CD4-positive, alpha-beta T cell treated with Interleukin-12 subunit alpha and Interleukin-12 subunit beta, for 1 hour (primary cell): Measurements from ENCODE around the gene DMRT1.
"Not testable (repeated sequence)": the region's sequence is repeated elsewhere in the genome, so short reads cannot be mapped to it uniquely, and the experiment has no call there.

Experiments used
- DNase-seq: peaks from one replicate; pipeline ENCODE4 v3.0.0-alpha.2; 2020

The DMRT1 gene

DNA sequence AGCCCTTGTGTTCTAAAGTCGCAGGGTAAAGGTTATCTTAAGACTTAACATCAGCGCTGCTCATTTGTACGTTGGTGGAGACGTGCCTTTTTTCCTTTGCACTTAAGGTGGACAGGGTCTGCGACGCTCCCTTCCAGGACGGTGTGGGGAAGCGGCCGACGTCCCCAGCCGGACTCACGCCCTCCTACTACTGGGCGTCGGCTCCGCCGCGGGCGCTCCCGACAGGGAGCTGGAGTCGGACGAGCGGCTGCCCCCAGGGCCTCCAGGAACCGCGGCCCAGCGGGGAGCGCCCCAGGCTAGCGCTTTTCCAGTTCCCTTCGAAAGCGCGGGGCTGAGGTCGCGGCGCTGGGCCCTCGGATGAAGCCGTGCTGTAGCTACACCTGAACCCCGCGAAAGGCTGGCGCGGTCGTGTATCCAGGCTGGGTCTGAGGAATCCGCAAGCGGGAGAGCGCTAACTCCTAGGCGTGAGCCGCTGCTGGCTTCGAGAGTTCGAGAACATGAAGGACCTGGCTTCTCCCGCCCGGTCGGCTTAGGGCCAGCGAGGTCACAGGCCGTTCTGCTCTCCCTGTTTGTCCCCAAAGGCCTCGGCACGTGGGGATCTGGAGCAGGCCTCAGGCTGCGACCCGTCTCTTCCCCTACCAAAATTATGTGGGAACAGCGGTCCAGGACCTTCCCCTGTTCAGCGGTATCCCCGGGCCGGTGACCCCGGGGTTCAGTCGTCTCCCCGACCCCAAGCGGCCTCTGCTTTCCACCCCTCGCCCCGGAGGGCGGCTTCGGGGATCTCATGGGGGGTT, 131.2 kb downstream of the DMRT1 start:
- DNase-seq: no peak

DNA sequence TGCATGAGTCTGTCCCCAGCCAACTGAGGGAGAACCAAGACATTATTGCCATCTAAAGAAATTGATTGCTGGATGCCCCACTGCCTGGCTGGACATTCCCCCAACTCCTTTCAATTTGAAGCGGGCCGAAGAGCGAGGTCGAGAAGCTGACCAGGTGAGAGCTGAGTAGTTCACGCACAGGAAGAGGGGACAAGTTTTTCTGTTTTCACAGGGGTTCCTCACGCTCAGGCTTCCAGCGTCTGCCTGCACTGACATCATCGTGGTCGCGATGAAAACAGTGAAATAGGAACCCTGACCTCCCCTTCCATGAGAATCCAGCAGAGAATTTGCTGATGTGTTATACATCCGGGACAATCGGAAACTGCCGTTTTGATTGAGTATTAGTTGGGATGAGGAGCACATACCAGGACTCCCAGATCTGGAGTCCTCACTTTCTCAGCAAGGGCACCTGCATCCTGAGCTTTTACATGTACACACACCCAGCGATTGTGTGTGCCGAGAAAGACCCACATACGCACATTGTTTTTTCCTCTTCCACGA, 131.9 kb downstream of the DMRT1 start:
- DNase-seq: no peak

DNA sequence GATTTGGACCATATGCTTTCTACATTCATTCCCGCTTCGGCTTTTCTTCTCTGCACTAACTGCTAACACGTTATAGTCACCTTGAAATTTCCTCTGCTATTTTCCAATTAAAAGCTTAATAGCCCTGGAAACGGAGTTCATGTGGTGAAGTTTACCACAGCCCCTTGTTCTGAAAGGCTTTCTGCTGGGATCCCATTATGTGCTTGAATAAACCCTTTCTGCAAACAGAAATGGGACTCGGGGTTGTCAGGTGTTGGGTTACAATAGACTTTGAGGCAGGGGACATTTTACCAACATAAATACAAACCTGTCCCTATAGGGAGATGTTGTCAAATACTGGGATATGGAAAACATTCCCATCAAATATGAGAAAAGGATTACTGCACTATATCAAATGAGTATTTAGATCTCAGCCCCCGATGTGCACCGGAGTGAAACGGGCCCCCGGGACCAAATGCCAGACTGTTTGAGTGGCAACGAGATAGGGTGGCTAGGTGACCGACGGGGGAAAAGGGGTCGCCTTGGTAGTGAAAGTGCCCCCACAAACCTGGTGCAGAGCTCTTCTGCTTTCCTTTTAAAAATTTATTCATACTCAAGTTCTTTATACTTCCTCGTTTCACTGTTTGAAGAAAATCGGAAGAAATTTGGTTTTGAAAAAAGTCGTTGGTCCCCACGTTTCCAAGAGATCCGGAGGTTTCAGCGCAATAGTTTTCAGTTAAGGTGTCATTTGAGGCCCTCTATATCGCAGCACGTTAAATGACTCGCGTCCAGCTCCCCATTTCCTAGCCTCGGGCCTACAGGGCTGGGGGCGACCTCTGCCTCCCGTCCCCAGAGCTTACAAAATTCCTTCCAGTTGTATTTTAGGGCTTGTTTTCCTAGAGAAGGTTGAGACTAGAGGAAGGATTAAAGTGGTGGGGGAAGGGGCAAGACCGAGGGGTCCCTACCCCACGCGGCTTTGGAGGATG, 132.8 kb downstream of the DMRT1 start:
- DNase-seq: no peak

DNA sequence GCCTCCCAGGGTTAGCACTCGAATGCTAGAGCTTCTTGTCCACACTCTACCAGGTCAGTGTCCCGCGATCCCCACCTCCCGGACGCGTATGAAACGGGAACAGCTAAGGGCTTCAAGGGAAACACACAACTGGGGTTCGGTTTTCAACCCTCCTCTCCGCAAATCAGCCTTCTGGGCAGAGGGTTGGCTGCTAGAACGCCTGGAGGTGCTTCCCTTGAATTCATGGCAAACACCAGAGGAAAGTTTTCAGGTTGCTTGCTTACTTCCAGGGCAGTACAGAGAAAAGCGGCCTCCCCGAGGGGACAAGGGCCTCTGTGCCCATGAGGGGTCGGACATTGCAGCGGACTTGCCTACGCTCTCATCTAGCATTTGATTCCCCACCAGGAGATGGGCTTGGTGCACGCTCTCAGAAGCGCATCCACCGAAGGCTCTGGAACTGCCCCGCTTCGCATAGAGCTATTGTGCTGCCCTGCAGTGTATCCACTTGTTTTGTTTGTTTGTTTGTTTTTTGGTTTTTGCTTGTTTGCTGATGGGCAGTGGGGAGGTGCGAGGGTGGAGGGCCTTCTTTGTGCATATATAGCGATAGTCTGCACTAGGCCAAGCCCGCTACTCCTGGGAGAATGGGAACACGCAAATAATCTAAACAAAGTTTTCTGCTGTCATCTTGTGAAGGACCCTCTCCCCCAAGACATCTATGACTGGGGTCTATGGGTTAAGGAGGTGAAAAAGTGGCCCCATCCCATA, 133.7 kb downstream of the DMRT1 start:
- DNase-seq: no peak

DNA sequence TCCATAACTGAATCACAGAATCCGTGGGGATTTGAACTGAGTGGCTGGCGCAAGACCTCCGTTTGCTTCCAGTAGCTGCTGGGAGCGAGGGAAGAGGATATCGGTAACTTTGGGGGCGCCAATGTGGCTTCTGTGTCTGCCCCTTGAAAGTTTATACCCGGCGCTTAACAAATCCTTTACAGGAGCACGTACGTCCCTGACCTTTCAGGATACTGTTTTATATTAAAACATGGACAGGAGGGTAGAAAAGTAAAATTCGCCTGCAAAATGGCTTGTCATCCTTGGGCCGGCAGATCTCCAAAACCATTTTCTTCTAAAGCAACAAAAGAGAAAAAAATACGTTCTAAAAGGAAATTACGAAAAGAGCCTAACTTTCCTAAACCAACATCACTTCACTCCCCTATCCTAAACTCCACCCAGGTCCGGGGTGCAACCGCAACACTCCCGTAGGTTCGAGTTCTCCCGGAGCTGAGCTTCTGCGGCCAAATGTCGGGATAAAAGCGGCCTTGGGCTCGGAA, 134.3 kb downstream of the DMRT1 start:
- DNase-seq: no peak

DNA sequence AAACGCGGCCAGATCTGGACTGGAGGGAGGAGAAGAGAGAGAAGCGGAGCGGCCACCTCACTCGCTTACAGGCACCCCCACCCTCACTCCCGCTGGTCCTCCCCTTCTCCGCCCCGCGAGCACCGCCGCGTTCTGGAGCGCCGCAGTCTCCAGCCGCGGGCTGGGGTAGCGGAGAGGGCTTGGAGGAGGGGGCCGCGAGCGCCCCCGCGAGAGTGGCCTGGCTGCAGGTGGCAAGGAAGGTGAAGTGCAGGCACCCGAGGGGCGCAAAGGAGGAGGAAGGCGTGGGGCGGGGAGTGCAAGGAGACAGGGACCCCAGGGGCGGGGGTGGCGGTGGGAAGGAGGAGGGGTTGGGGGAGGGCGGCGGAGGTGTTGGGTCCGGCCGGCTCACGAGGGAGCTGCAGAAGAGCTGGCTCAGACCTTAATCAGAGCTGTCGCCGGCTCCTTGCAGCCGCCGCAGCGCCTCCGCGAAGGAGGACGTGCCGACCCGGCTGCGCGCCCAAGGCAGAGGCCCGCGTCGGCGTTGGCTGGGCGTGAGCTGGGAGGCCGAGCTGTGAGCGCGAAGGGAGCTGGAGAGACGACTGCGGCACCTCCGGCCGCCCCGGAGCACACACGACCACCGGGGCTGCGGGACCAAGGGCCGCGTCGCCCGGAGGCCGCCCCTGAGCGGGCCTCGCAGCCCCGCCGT, 134.9 kb downstream of the DMRT1 start, which contains the start of gene DMRT3:
TSS of gene DMRT3 (plus strand) at position 398 of the 685 bp plus-strand sequence. CDS start 347 bp downstream, outside the sequence.
- no peak for DNase-seq

DNA sequence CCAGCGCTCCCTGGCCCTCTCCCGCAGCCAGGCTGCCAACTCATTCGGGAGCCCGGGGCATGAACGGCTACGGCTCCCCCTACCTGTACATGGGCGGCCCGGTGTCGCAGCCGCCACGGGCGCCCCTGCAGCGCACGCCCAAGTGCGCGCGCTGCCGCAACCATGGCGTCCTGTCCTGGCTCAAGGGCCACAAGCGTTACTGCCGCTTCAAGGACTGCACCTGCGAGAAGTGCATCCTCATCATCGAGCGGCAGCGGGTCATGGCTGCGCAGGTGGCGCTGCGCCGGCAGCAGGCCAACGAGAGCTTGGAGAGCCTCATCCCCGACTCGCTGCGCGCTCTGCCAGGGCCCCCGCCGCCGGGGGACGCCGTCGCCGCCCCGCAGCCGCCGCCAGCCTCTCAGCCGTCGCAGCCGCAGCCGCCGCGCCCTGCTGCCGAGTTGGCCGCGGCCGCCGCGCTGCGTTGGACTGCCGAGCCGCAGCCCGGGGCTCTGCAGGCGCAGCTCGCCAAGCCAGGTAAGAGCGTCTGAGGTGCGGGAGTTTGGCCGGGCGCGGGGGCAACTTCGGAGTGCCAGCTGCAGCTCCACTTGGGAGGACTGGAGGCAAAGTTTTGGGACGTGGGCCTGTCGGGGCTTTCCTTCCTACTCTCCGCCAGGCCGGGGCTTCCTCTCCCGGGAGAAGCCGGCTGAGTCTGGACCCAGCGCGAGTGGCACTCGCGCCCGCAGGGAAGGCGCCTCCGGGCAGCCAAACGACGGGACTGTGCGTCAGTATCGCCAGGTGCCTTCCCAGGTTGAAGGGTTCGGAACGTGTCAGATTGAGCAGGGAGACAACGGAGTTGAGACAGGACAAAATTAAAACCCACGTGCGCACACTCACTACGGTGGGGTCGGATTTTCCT, 135.7 kb downstream of the DMRT1 start:
- no peak for DNase-seq

DNA sequence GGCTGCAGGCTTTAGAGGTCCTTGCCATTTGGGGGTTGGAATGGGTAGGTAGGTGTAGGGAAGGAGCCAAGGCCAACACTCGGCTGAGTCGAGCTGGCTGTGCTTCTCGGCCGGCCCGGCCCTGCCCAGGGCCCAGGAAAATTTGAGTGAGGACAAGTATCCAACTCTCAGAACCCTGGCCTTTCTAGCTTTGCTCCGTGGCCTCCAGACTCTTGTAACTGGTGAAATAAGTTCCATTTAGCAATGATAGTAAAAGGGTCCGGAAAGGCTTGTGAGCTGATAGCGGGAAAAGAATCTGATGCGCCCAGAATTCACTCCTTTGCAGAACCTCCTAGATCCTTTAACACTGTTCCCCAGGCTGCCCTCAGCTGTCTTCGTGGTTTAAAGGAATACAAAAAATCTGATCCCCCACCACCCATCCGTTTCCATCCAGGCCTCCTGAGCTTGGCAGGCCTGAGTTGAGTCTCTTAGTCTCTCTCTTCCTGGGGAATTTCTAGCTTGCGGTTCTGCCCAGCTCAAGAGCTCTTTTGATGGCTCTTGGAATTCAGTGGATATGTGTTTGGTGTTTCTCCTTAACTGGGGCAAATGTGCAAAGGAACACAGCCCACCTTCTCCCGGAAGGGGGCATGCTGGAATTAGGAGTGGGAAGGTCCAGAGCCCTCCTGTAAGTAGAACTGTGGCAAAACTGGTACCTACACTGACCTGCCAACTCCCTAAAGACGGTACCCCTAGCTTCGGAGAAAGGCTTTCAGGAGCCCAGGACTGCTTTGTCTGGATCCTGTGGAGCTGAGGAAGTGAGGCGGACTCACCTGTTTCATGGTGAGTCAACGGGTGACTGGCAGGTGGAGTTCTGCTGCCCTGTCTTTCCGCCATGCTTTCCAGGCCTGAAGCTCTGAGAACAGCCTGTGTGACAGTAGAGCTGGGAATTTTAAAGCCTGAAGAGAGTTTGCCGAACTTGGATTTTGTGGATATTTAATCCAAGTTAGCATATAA, 136.6 kb downstream of the DMRT1 start:
- no peak for DNase-seq

DNA sequence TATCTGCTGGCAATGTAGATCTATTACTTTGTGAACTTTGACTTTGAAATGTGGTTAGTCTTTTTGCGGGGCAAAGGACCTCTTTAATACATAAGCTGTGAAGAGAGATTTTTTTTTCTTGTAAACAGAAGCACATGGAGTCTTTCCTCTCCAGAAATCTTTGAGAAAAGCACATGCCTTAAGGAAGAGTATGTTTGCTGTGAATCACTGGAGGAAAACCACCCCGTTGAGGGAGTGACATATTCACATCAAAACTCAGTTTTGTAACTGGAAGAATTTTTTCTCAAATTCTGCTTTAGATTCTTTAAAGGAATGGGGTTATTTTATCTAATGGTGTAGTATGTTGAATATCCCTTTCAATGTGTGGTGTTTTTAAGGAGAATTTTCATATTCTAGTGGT, 138.5 kb downstream of the DMRT1 start:
- DNase-seq: no peak

DNA sequence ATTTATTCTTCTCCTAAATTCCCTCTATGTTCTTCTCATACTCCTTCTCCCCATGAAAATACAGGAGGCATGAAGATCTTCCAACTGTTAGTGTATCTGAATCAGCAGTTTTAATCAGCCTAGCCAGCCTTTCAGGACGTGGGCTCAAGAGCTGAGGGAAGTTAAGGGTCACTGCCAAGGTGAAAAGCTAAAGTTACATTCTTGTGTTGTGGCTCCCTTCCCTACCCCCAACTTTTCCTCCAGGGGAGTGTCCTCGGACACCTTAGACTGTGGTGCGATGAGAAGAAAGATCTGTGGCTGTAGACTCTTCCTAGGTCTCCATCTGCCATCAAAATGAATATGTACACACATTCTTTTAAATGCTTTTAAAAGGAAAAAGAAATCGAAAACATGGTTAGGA, 139.1 kb downstream of the DMRT1 start:
- DNase-seq: no peak

DNA sequence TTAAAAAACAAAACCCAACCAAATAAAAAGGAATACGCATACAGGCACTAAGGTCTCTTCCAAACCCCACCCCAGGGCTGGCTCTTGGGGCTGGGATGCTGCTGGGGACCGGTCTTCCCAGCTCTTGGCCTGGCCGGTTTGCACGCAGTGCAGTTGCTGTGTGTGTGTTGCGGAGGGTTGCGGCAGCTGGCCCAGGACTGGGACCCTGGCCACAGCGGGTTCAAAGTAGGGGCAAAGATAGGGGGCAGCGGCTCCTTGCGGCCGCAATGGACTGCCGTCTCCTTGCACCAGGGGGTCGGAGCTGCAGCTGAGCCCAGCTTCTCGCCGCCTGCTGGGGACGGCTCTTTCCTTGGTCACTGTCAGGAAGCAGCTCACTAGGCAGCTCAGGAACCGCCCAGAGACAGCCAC, 140.0 kb downstream of the DMRT1 start:
- DNase-seq: no peak

DNA sequence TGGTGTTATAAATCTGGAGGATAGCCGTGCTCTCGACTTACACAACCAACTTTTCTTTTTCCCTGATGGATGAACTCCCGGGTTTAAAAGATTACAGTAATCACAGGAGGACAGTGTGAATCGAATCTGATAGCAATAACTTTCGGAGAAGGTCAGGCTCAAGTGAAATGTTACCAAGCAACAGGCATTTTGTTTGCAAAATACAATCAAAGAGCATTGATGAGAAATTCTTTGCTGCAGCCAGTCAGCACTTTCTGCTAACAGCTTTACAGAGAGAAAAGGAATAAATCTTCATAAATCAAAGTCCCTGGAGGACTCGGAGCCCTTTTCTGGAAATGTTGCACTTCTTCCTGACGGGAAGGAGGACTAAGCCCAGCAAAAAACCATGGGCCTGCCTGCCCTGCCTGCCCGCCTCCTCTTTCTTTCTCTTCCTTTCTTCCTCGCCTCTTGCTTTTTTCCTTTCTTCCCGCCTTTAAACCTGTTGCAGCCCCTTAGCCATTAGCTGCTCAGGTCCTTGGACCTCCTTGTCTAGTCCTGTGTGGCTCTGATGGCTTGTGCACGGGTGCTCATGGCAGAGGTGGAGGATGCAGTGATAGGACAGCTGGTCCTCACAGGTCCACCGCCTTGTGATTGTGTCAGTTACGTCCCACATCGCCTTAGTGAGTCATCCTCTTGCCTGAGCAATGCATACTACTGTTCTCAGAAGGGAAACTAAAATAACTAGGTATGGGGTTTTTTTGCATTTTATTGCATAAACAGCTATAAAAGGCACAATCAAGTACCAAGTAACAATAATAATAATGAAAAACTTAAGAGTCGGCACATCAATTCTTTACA, 141.1 kb downstream of the DMRT1 start:
- no peak for DNase-seq

DNA sequence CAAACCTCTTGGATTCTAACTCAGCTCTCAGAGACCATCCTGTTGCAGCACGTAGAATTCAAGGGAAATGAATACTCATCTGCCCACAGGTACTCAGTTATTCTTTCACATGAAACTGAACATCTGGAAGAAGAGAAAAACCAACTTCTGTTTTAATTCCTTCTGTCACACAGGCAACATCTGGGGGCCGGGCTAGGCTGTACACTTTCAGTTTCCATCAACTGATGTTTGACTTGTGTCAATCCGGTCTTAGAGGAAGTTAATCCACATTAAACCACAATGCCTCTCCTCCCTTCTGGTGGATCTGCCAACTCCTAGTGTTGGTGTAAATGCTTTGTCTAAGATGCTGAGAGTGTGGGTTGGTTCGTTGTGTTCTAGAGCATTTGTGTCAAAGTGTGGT, 152.5 kb downstream of the DMRT1 start:
- DNase-seq: no peak

DNA sequence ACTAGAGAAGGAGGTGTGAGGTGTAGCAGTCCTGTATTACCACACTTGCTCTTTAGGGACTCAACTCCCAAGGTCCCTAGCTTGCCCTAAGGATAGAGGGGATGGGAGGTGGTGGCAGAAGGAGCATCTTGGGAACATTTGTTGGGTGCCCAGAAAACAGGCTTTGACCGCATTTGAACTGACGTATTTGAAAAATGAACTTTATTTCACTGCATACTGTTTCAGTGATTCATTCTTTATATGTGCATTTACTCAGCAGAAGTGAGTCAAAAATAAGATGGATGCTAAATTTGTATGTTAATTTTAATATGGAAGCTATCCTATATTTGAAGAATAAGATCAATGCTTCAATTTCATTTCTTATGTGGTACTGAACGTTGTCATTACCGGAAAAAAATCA, 153.7 kb downstream of the DMRT1 start:
- DNase-seq: no peak

DNA sequence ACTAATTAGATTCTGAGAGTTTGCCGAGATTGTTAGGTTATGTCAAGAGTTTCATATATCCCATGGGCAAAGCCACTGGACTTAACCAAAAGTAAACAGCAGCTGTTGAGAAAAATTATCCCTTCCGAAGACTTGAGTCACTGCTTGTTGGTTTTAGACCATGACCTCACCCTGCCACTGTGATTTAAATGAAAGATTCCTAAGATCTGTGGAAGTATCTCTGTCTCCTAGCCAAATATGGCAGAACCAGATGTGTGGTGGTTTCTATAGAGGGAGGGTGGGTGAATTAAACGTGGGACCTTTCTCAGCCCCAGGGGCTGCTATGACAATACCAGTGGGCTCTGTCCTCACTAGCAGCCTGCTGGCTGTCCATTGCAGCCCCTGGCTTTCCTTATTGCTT, 154.3 kb downstream of the DMRT1 start:
- DNase-seq: no peak

DNA sequence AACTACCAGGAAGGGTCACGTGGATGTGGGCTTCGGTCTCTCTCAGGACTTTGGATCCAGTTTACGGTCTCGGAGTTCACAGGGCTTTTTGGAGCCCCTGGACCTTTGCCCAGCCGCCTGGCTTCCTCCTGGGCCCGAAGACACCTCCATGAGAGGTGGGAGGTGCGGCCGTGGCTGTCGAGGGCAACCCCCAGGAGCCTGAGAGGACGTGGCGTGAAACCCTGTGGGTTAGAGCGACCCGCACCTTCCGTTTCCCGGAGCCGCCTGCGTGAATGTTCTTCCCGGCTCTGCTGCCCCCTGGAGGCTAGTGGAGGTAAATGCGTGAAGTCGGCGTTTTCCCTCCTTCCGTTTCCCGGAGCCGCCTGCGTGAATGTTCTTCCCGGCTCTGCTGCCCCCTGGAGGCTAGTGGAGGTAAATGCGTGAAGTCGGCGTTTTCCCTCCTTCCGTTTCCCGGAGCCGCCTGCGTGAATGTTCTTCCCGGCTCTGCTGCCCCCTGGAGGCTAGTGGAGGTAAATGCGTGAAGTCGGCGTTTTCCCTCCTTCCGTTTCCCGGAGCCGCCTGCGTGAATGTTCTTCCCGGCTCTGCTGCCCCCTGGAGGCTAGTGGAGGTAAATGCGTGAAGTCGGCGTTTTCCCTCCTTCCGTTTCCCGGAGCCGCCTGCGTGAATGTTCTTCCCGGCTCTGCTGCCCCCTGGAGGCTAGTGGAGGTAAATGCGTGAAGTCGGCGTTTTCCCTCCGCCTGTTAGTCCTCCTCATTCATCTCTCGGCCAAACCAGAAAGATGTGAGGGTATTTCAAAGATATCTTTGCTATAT, 157.0 kb downstream of the DMRT1 start:
- DNase-seq: not testable (repeated sequence)

DNA sequence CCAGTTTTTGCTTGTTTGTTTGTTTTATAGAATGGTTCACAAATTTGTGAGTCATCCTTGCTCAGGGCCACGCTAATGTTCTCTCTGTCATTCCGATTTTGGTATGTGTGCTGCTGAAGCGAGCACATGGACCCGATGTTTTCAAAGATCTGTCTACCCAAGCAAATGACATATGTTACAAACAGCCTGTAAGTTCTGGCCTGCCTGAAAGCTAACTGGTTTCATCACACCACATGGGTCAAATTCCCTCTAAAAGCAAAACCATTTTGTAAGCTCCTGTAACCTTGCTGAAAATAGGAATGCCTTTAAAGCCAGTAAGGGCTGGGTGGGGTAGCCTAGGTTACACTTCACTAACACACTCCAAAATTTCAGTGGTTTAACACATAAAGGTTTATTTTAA, 160.3 kb downstream of the DMRT1 start:
- DNase-seq: no peak

DNA sequence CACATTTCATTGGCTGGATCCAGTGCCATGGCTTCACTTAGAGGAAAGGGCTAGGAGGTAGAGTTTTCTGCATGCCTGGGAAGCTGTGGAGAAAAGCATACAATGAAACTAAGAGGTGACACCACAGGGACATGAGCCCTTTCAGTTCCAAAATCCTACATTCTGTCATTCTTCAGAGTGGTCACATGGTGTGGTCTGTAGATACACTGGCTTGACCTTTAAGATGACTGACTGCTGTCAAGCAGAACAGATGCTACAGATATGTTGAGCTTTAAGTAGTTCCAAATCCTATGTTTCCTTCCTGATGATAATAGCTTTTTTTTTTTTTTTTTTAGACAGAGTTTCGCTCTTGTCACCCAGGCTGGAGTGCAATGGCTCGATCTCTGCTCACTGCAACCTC, 161.2 kb downstream of the DMRT1 start:
- DNase-seq: no peak
